ENCODE results near the gene ONECUT3.
"Not testable (repeated sequence)": the region's sequence is repeated elsewhere in the genome, so short reads cannot be mapped to it uniquely, and the experiment has no call there.

Gene ONECUT3

GRCh38 chr19:1794424-1795172 is 41.3 kb downstream of the ONECUT3 start:
- DNase-seq (ENCODE audit: low spot score) = no peak

- no peak for DNase-seq (ENCODE audit: low spot score)
Measured at GRCh38 chr19:1796395-1797142, 43.3 kb downstream of the ONECUT3 start.

- DNase-seq (ENCODE audit: low spot score) = not testable (repeated sequence)
Measured at GRCh38 chr19:1797313-1797712, 44.0 kb downstream of the ONECUT3 start.

- DNase-seq (ENCODE audit: low spot score) = no peak
Measured at GRCh38 chr19:1799695-1800342, 46.5 kb downstream of the ONECUT3 start.

GRCh38 chr19:1804858-1805257 is 51.6 kb downstream of the ONECUT3 start:
- DNase-seq (ENCODE audit: low spot score) = no peak

GRCh38 chr19:1805401-1806183 is 52.3 kb downstream of the ONECUT3 start:
- DNase-seq (ENCODE audit: low spot score) = no peak

GRCh38 chr19:1806184-1807029 is 53.1 kb downstream of the ONECUT3 start:
- DNase-seq (ENCODE audit: low spot score) = no peak

GRCh38 chr19:1807030-1807694 is 53.9 kb downstream of the ONECUT3 start:
- DNase-seq (ENCODE audit: low spot score) = no peak

- DNase-seq (ENCODE audit: low spot score) = peak; percentile 35
Measured at GRCh38 chr19:1807695-1808394, 54.5 kb downstream of the ONECUT3 start.

- DNase-seq (ENCODE audit: low spot score) = no peak
Measured at GRCh38 chr19:1808395-1808731, 55.1 kb downstream of the ONECUT3 start.

GRCh38 chr19:1809678-1810077 is 56.4 kb downstream of the ONECUT3 start:
- DNase-seq (ENCODE audit: low spot score) = peak; percentile 49

- DNase-seq (ENCODE audit: low spot score) = no peak
Measured at GRCh38 chr19:1810439-1811160, 57.3 kb downstream of the ONECUT3 start.

GRCh38 chr19:1811472-1811894 is 58.2 kb downstream of the ONECUT3 start:
- peak; percentile 43 for DNase-seq (ENCODE audit: low spot score)

- DNase-seq (ENCODE audit: low spot score) = peak; percentile 99
Measured at GRCh38 chr19:1811942-1812425, 58.7 kb downstream of the ONECUT3 start, which contains the start of gene ATP8B3. Gene ATP8B3 (minus strand): TSS chr19:1812276. CDS start chr19:1811736, 540 bp downstream.

- DNase-seq (ENCODE audit: low spot score) = peak; percentile 95
Measured at GRCh38 chr19:1812426-1813191, 59.3 kb downstream of the ONECUT3 start.

- no peak for DNase-seq (ENCODE audit: low spot score)
Measured at GRCh38 chr19:1813192-1814182, 60.2 kb downstream of the ONECUT3 start.

- DNase-seq (ENCODE audit: low spot score) = no peak
Measured at GRCh38 chr19:1814391-1814790, 61.1 kb downstream of the ONECUT3 start.

All from iPS-NIHi11 (cell line).